Aorta (tissue), 5 donors: Measurements from ENCODE around the gene NXN. TPM values are rescaled to one million over a fixed set of nuclear protein-coding genes. Genes with fewer than 3 reads are reported as not detected.
A peak's percentile ranks its signal among the peaks of the same experiment; 100 is the strongest.
"Not testable (repeated sequence)": the region's sequence is repeated elsewhere in the genome, so short reads cannot be mapped to it uniquely, and the experiment has no call there.

Experiments
- ATAC-seq: fragments of 200-7000 bp; cut with Tn5 transposase; one replicate; pipeline ENCODE4 v1.9.1; 2022; ENCODE audit warnings: moderate library complexity; ENCODE audit not compliant: low FRiP score
- DNase-seq, 2 donors: peaks; one replicate each; pipeline ENCODE4 v3.0.0-alpha.2; 2020
- H3K27ac ChIP-seq, 2 donors: one replicate each; pipeline ENCODE4 v1.5.1; 2013; ENCODE audit warnings: low read length in 2 of 2, mild to moderate bottlenecking in 2 of 2, moderate library complexity in 2 of 2, control low read depth in 1 of 2, inconsistent platforms in 1 of 2, low read depth in 1 of 2
- H3K27me3 ChIP-seq, 2 donors: one replicate each; pipeline ENCODE4 v1.6.1; 2013; ENCODE audit warnings: control low read depth in 1 of 2, low read length in 1 of 2, mild to moderate bottlenecking in 1 of 2, moderate library complexity in 1 of 2; ENCODE audit not compliant: insufficient read depth in 2 of 2, control insufficient read depth in 1 of 2
- H3K36me3 ChIP-seq, 2 donors: one replicate each; pipeline ENCODE4 v1.6.1; 2013; ENCODE audit warnings: control low read depth in 1 of 2, low read length in 1 of 2, mild to moderate bottlenecking in 1 of 2; ENCODE audit not compliant: insufficient read depth in 2 of 2, control insufficient read depth in 1 of 2
- H3K4me1 ChIP-seq, 2 donors: one replicate each; pipeline ENCODE4 v1.6.1; 2013; ENCODE audit warnings: low read length in 2 of 2, control low read depth in 1 of 2, mild to moderate bottlenecking in 1 of 2, moderate library complexity in 1 of 2; ENCODE audit not compliant: insufficient read depth in 2 of 2, control insufficient read depth in 1 of 2
- H3K4me3 ChIP-seq, 2 donors: one replicate each; pipeline ENCODE4 v1.5.1; 2013; ENCODE audit warnings: low read length in 2 of 2, control low read depth in 1 of 2, mild to moderate bottlenecking in 1 of 2
- H3K9me3 ChIP-seq: one replicate; pipeline ENCODE4 v1.6.1; 2013; ENCODE audit warnings: mild to moderate bottlenecking, low read length; ENCODE audit not compliant: control insufficient read depth
- WGBS, 2 donors: extraction: QIAGEN DNeasy Blood & Tissue Kit; methylation state at CpG; one replicate each; pipeline ENCODE4 v1.1.7; 2013; 5-methylcytosine and 5-hydroxymethylcytosine counted together
- intact Hi-C, 2 donors: fragments of 100-400 bp; cut with DNase I; formaldehyde crosslinking; loops; one replicate each; pipeline versions ENCODE4 v1.14.2 to v1.15.0; 2022
- polyA plus RNA-seq, 2 donors: library from polyadenylated mRNA; stranded (reverse); fragments of 200-250 nt; gene quantifications; one replicate each; pipeline ENCODE4 v1.2.3, GENCODE V29; 2013
- total RNA-seq, 2 donors: library from RNA; stranded (reverse); fragmentation: NEBNext Ultra II Directional; extraction: Animal tissue kit (Norgen Biotek cat#: 25700); gene quantifications; one replicate each; pipeline ENCODE4 v1.2.1, GENCODE V29; 2021
- donor health status: healthy with polysubstance abuse.
- donor health status: Bipolar disorder and iron deficiency.
- donor health status: DM: no; HTN: no; CAD: no.
- donor health status: DM: no; HTN: no; CAD: no.
- donor health status: DM: yes; HTN: yes; CAD: no.

Gene NXN
- total and polyA plus RNA-seq, 4 donors = 13.0 to 41.0 (median 21.9) TPM

DNA sequence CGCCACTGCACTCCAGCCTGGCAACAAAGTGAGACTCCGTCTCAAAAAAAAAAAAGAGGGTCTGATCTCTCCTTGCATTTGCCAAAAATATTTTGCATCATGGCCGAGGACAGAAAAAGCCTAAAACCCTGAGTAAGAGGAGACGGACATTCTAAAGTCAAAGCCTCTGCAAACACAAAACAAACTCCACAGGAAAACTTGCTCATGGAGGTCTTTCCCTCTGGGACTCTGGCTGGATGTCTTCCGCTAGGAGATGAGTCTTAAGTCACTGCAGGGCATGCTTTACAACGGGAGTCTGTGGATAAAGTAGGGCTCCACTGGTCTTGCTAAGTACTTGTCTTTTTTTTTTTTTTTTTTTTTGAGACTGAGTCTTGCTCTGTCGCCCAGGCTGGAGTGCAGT, 123.4 kb downstream of the NXN start:
- no peaks in the 10 kb centered on the region for H3K4me1 ChIP-seq
- H3K27ac ChIP-seq = no peak overlapping the region
- no peaks in the 10 kb centered on the region for H3K9me3 ChIP-seq
- no peaks in the 10 kb centered on the region for H3K27me3 ChIP-seq
- intact Hi-C loops = no loop called here
- DNase-seq (no peak), ATAC-seq (peak; percentile 33)
- no peak overlapping the region for H3K4me3 ChIP-seq
- H3K36me3 ChIP-seq = no peaks in the 10 kb centered on the region
- 14 to 24% methylated on average over 6 to 7 of the region's 7 CpGs for WGBS, 2 donors

DNA sequence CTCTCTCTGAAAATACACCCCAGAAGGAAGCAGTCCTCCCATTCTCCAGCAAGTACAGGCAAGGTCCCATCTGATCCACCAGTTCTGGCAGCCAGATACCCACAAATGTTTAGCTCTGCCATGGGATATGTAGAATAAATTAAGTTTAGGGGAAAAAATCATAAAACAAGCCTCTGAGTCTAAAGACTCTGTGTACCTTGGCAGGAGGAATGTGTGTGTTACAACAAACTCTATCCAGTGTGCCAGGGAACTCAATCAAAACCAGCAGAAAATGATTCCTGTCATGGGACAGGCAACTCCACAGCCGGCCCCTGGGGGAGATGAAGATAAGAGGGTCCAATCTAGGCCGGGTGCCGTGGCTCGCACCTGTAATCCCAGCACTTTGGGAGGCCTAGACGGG, 124.0 kb downstream of the NXN start:
- DNase-seq (no peak), ATAC-seq (peak; percentile 61)
- Histone ChIP-seq H3K4me3 (no peak overlapping the region), H3K9me3 (no peaks in the 10 kb centered on the region), H3K27me3 (no peaks in the 10 kb centered on the region), H3K4me1 (no peaks in the 10 kb centered on the region), H3K36me3 (no peaks in the 10 kb centered on the region), H3K27ac (no peak overlapping the region)
- intact Hi-C loops = no loop called here
- 6 to 9% methylated on average over 5 of the region's 5 CpGs for WGBS, 2 donors

- intact Hi-C loops, ATAC-seq, H3K4me1 ChIP-seq, H3K27ac ChIP-seq, H3K9me3 ChIP-seq, H3K4me3 ChIP-seq, H3K36me3 ChIP-seq, H3K27me3 ChIP-seq, DNase-seq: not testable (repeated sequence)
- 96 to 97% methylated on average over 9 of the region's 9 CpGs for whole genome bisulfite sequencing, 2 donors
Observed at GRCh38 chr17:852850-853249, 126.7 kb downstream of the NXN start.

DNA sequence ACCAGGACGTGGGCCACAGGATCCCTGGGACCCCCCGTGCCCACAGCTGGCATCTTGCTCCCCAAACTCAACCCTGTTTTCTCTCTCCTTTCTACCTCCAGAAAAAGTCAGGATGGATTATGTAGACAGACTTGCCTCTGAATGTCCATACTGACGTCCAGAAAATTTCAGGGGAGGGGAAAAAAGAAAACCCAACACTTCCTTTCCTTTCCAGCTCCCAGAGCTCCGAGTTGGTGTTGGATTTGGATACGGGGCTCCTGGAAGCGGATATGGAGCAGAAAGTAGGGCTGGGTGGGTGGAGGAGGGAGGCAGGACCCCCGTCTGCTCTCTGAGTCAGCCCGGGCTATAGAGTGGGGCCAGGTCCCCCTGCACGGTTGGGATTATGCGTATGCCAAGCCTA, 127.2 kb downstream of the NXN start:
- Histone ChIP-seq H3K27ac (no peak overlapping the region), H3K4me1 (no peaks in the 10 kb centered on the region)
- intact Hi-C loops = no loop called here

DNA sequence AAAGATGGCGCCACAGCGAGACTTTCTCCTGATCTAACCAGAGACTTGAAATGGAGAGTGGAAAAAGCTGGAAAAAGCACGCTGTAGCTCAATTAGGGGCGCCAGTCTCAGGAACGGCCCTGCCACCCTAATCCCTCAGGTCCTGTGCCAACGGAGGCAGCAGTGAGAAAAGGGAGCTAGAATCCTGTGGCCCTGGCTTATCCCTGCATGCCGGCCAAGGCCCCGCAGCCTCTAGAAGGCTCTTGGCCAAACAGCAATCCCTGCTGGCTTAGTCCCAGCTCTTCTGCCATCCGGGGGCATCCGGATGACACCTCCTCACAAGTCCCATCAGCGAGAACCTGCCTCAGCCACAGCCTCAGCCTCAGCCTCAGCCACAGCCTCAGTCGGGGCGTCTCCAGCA, 127.7 kb downstream of the NXN start:
- Histone ChIP-seq H3K9me3 (no peaks in the 10 kb centered on the region), H3K27me3 (no peaks in the 10 kb centered on the region), H3K4me1 (no peaks in the 10 kb centered on the region), H3K36me3 (no peaks in the 10 kb centered on the region), H3K27ac (no peak overlapping the region), H3K4me3 (no peak overlapping the region)
- intact Hi-C loops = no loop called here
- WGBS, 2 donors = 46 to 49% methylated on average over 13 of the region's 13 CpGs
- ATAC-seq (no peak), DNase-seq (no peak)

More for the DNA sequence above, 127.2 kb downstream of the NXN start:
- no peaks in the 10 kb centered on the region for H3K27me3 ChIP-seq
- WGBS, 2 donors = 34 to 50% methylated on average over 10 of the region's 10 CpGs
- H3K4me3 ChIP-seq = no peak overlapping the region
- ATAC-seq = no peak
- no peaks in the 10 kb centered on the region for H3K36me3 ChIP-seq
- no peak for DNase-seq
- H3K9me3 ChIP-seq = no peaks in the 10 kb centered on the region

DNA sequence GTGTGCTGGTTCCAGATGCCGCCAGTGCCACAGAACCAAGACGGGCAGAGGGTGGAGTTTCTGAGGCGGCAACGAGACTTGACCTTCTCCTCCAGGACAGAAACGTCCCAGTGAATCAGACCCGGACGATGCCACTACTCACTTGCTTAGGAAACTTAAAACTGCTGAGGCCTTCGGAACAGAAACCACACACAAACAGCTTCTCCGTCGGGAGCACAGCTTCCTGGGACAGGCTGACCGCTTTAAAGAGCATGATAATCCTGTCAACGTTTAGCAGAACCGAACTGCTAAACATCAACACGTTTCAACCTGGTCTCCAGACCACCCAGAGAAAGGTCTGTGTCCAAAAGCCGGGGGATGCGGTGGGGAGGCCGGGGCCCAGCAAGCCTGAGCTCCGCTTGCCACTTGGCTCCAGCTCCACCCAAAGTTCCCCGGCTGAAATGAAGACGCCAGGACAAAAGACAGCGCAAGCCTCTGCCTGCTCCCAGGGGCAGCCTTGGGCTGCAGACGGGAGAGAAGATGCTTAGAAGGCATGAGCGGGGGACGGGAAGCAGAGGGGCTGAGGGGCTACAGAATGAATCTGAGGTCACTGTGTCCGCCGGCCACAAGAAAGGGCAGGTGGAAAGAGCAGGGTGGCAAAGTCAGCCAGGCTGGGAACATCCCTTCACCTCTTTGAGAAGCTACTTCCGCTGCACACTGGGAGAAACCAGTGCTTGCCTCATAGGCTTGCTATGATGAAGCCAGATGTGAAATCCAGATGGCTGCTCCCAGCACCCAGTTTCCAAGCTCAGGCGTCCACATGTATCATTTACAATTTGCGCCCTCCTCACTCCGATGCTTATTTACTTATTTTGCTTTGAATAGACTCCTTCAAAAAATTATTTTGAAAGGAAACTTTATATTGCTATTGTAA, 128.5 kb downstream of the NXN start:
- Histone ChIP-seq H3K27me3 (no peaks in the 10 kb centered on the region), H3K4me3 (no peak overlapping the region), H3K9me3 (no peaks in the 10 kb centered on the region), H3K27ac (no peak overlapping the region), H3K4me1 (no peaks in the 10 kb centered on the region), H3K36me3 (no peaks in the 10 kb centered on the region)
- WGBS, 2 donors = 64 to 74% methylated on average over 30 of the region's 30 CpGs
- no peak for ATAC-seq
- intact Hi-C loops = no loop called here
- DNase-seq = no peak

DNA sequence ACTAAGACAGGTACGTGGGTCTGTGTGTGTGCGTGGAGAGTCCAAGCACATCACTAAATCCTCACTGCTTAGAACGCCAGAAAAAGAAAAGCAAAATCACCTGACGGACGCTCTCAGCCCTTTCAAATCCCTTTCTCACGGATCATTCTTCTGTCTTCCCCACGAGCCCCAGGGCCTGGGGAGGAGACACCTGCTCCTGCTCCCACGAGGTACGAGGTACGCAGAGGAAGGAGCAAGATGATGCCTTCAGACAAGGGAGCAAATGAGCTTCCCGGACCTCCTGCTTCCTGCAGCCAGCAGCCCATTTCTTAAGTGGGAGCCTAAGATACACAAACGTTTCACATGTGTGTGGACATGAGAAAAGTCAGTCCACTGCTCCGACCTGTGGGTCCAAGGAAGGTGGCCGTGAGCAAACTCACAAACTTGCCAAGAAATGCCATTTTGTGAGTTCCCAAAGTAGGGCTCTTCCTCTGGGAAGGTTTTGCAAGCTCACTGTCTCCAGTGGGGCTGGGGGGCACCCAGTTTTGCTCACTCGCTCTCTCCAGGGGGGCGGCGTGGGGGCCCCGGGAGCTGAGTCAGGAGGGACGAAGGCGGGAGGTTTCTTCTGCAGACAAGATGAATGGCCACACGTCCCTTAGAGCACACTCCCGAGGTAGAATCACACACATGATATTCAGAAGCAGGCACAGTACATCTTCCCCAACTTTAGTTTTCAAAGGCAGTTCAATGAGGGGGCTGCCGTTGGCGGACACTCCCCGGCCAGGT, 129.3 kb downstream of the NXN start:
- intact Hi-C loops = no loop called here
- no peak overlapping the region for H3K27ac ChIP-seq
- no peak overlapping the region for H3K4me3 ChIP-seq

DNA sequence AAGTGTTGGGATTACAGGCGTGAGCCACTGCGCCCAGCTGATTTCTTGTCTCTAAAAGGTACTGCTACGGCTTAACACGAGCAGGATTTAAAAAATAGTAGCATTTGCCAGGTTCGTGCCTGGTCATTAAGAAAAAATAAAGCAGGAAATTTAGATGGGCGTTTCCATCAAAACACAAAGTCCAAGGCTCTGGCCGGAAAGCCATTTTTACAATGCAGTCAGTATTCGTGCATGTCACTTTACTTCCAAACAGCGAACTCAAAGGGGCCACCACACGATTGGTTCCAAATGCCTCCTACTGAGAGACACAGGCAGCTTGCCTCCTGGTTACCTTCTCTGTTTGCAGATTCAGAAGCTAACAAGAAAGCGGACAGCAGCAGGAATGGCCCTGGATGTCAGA, 131.2 kb downstream of the NXN start:
- Histone ChIP-seq H3K9me3 (no peaks in the 10 kb centered on the region), H3K36me3 (no peaks in the 10 kb centered on the region), H3K27ac (no peak overlapping the region), H3K4me3 (no peak overlapping the region), H3K27me3 (no peaks in the 10 kb centered on the region), H3K4me1 (no peaks in the 10 kb centered on the region)
- ATAC-seq (no peak), DNase-seq (no peak)
- WGBS, 2 donors = 74 to 84% methylated on average over 11 of the region's 11 CpGs
- intact Hi-C loops = no loop called here

More for the DNA sequence above, 129.3 kb downstream of the NXN start:
- Histone ChIP-seq H3K9me3 (no peaks in the 10 kb centered on the region), H3K36me3 (no peaks in the 10 kb centered on the region), H3K27me3 (no peaks in the 10 kb centered on the region), H3K4me1 (no peaks in the 10 kb centered on the region)
- 86 to 89% methylated on average over 25 of the region's 25 CpGs for WGBS, 2 donors
- no peak for DNase-seq
- no peak for ATAC-seq
